Endothelial cell of umbilical vein (primary cell): ENCODE results near the gene FOXRED1. TPM values are rescaled to one million over a fixed set of nuclear protein-coding genes. Genes with fewer than 3 reads are reported as not detected.

ENCODE experiments used
- BruUV-seq: library from RNA; stranded (reverse); fragments of 400-500 nt; replicated peaks from 2 replicates; lab custom pipeline; 2021; lab: Mats Ljungman, UMichigan
- CTCF ChIA-PET: fragments of 300-600, 350-600 bp; sonication (Branson Sonifier 250); formaldehyde crosslinking; loops from one replicate; lab custom pipeline; 2021; ENCODE audit warnings: antibody characterized with exemption, inconsistent platforms; lab: Charles Lee
- POLR2A ChIA-PET: fragments of 300-600, 350-600 bp; sonication (Branson Sonifier 250); formaldehyde crosslinking; loops from one replicate; lab custom pipeline; 2021; ENCODE audit warnings: antibody characterized with exemption, inconsistent platforms; lab: Charles Lee
- DNase-seq: peaks from one replicate; pipeline ENCODE4 v3.0.0-alpha.2; 2011; ENCODE audit warnings: low read depth, low spot score
- FAIRE-seq: peaks from 2 replicates; lab custom pipeline; 2011; peaks lifted over from hg19 to GRCh38; lab: Jason Lieb, UNC
- H2AFZ ChIP-seq: 2 replicates; pipeline ENCODE4 v1.6.0; 2012; ENCODE audit warnings: low read depth, low read length, control low read depth, inconsistent platforms
- H3K27ac ChIP-seq: 2 replicates; pipeline ENCODE4 v1.5.1; 2011; ENCODE audit warnings: low read depth, mild to moderate bottlenecking, control low read depth, low read length, moderate library complexity; ENCODE audit not compliant: insufficient read depth
- H3K27me3 ChIP-seq, 2 experiments: 2 replicates each; pipeline versions ENCODE4 v1.6.0 to v1.6.1; 2011; ENCODE audit warnings: low read length in 2 of 2, mixed read lengths in 1 of 2; ENCODE audit not compliant: control insufficient read depth in 2 of 2, insufficient read depth in 2 of 2
- H3K36me3 ChIP-seq, 2 experiments: 2 replicates in 1 of 2; 3 replicates in 1 of 2; pipeline ENCODE4 v1.5.1; 2011; ENCODE audit warnings: low read length in 2 of 2, mild to moderate bottlenecking in 1 of 2, moderate library complexity in 1 of 2; ENCODE audit not compliant: control insufficient read depth in 2 of 2, insufficient read depth in 2 of 2; ENCODE audit errors: extremely low read depth in 1 of 2
- H3K4me1 ChIP-seq: 3 replicates; pipeline ENCODE4 v1.5.1; 2011; ENCODE audit warnings: mild to moderate bottlenecking, low read length; ENCODE audit not compliant: control insufficient read depth, insufficient read depth; ENCODE audit errors: extremely low read depth
- H3K4me2 ChIP-seq: 2 replicates; pipeline ENCODE4 v1.6.1; 2011; ENCODE audit warnings: low read length, control low read depth, mixed read lengths; ENCODE audit not compliant: insufficient read depth
- H3K4me3 ChIP-seq, 3 experiments: fragments of 200-600 bp in 1 of 3; sonication (generic), shearing (Covaris generic) in 1 of 3; replicated peaks in 1 of 3; 2 replicates each; pipeline ENCODE4 v1.5.1; 2011 to 2016; ENCODE audit warnings: control low read depth in 3 of 3, low read length in 3 of 3, mild to moderate bottlenecking in 2 of 3, inconsistent platforms in 1 of 3, low read depth in 1 of 3, moderate library complexity in 1 of 3; ENCODE audit not compliant: insufficient read depth in 1 of 3
- H3K79me2 ChIP-seq: 2 replicates; pipeline ENCODE4 v1.6.0; 2012; ENCODE audit warnings: low read length, inconsistent platforms; ENCODE audit not compliant: control insufficient read depth, insufficient read depth
- H3K9ac ChIP-seq: replicated peaks from 2 replicates; pipeline ENCODE3; 2011; ENCODE audit warnings: low read length, control low read depth; ENCODE audit not compliant: insufficient read depth; ENCODE audit errors: extremely low read depth
- H3K9me1 ChIP-seq: replicated peaks from 3 replicates; pipeline ENCODE4 v1.6.0; 2011; ENCODE audit warnings: mild to moderate bottlenecking, low read length; ENCODE audit not compliant: control insufficient read depth, insufficient read depth; ENCODE audit errors: extremely low read depth
- H3K9me3 ChIP-seq: replicated peaks from 2 replicates; pipeline ENCODE4 v1.5.1; 2012; ENCODE audit warnings: low read length, inconsistent platforms; ENCODE audit not compliant: control insufficient read depth, insufficient read depth
- H4K20me1 ChIP-seq: replicated peaks from 2 replicates; pipeline ENCODE3; 2011; ENCODE audit warnings: mild to moderate bottlenecking, low read length; ENCODE audit not compliant: control insufficient read depth, insufficient read depth; ENCODE audit errors: extremely low read depth
- CTCF ChIP-seq, 2 donors: IDR thresholded peaks; 1 replicate in 1 of 2; 2 replicates in 1 of 2; pipeline ENCODE4 v1.5.1; 2011; ENCODE audit warnings: low read length in 2 of 2, mild to moderate bottlenecking in 2 of 2, moderate library complexity in 2 of 2, control low read depth in 1 of 2, inconsistent platforms in 1 of 2, low read depth in 1 of 2; ENCODE audit not compliant: insufficient read depth in 1 of 2; ENCODE audit errors: extremely low read depth in 1 of 2
- EZH2 ChIP-seq: IDR thresholded peaks from 2 replicates; pipeline ENCODE4 v1.6.1; 2012; ENCODE audit warnings: borderline replicate concordance, low read depth, mild to moderate bottlenecking, moderate library complexity, low read length, inconsistent platforms; ENCODE audit not compliant: severe bottlenecking
- FOS ChIP-seq: IDR thresholded peaks from 2 replicates; pipeline ENCODE4 v1.6.1; 2011; ENCODE audit warnings: mild to moderate bottlenecking, low read length, moderate library complexity, borderline replicate concordance; ENCODE audit not compliant: insufficient read depth
- GATA2 ChIP-seq: IDR thresholded peaks from 2 replicates; pipeline ENCODE4 v1.7.0; 2011; ENCODE audit warnings: low read depth, mild to moderate bottlenecking, moderate library complexity, mixed read lengths, low read length; ENCODE audit not compliant: insufficient read length, insufficient read depth
- JUN ChIP-seq: IDR thresholded peaks from 2 replicates; pipeline ENCODE4 v1.6.1; 2011; ENCODE audit warnings: borderline replicate concordance, low read depth; ENCODE audit not compliant: insufficient read length, insufficient read depth
- MAX ChIP-seq: IDR thresholded peaks from 2 replicates; pipeline ENCODE4 v1.6.1; 2011; ENCODE audit not compliant: insufficient read depth, insufficient read length
- MYC ChIP-seq: IDR thresholded peaks from one replicate; pipeline ENCODE4 v1.6.1; 2011; ENCODE audit warnings: mild to moderate bottlenecking, low read depth, low read length
- POLR2A ChIP-seq: IDR thresholded peaks from 2 replicates; pipeline ENCODE4 v1.6.1; 2012; ENCODE audit warnings: low read depth, mild to moderate bottlenecking, control low read depth, low read length
- POLR2AphosphoS5 ChIP-seq: IDR thresholded peaks from 2 replicates; pipeline ENCODE4 v1.6.1; 2012; ENCODE audit warnings: low read depth, mild to moderate bottlenecking, control low read depth, low read length, moderate library complexity; ENCODE audit not compliant: insufficient read depth
- dilution Hi-C: fragments of 300-500 bp; cut with MboI; formaldehyde crosslinking; loops from one replicate; pipeline ENCODE4 v1.15.0; 2019; ENCODE audit warnings: low sequenced_read_pairs; ENCODE audit not compliant: extremely low pct_ligation_motif_present
- intact Hi-C: fragments of 100-400 bp; cut with micrococcal nuclease; formaldehyde crosslinking; loops from one replicate; pipeline ENCODE4 v1.10.0; 2022
- polyA plus RNA-seq, 4 experiments: library from polyadenylated mRNA; depleted of rRNA in 3 of 4; stranded (reverse) in 3 of 4; unstranded in 1 of 4; fragments of >200 nt; gene quantifications; 2 replicates each; pipeline versions ENCODE4 v1.2.1 to v1.2.3, GENCODE V29; 2011 to 2012; ENCODE audit warnings: missing spikeins in 1 of 4
- small RNA-seq: library from RNA; depleted of rRNA; stranded (forward); fragments of <200 nt; gene quantifications from one replicate; pipeline ENCODE3, GENCODE V24; 2012; ENCODE audit warnings: low replicate concordance, low read depth; ENCODE audit not compliant: insufficient read depth, insufficient read length
- total RNA-seq: library from RNA; stranded (reverse); gene quantifications from 2 replicates; pipeline ENCODE4 v1.2.3, GENCODE V29; 2021

Gene FOXRED1
- total and polyA plus RNA-seq, 2 donors (not counting 3 experiments of a cell fraction or from before 2014, with no cell fraction given) = 32.4 to 33.5 TPM

GRCh38 chr11:126327281-126328000 lies 58.5 kb downstream of the FOXRED1 start:
- H3K9me1 ChIP-seq = no peaks in the 10 kb centered on the region
- H3K27me3 ChIP-seq = no peaks in the 10 kb centered on the region
- no peaks in the 10 kb centered on the region for H4K20me1 ChIP-seq
- ChIA-PET POLR2A (no interaction called here), CTCF (no interaction called here)
- H3K4me3 ChIP-seq = no peak overlapping the region
- no peak overlapping the region for H2AFZ ChIP-seq
- dilution Hi-C loops (no loop called here), intact Hi-C loops (no loop called here)
- FAIRE-seq (no peak), DNase-seq (no peak)
- no peaks in the 10 kb centered on the region for H3K9me3 ChIP-seq
- H3K9ac ChIP-seq = no peak overlapping the region
- no peaks in the 10 kb centered on the region for H3K4me1 ChIP-seq
- BruUV-seq = no TSS peak
- no peaks in the 10 kb centered on the region for H3K79me2 ChIP-seq
- no peak overlapping the region for H3K4me2 ChIP-seq
- no peak for TF ChIP-seq POLR2AphosphoS5
- TF ChIP-seq GATA2 = no peak
- TF ChIP-seq MAX = no peak
- TF ChIP-seq FOS = no peak
- no peak for TF ChIP-seq JUN
- TF ChIP-seq CTCF (IDR thresholded peaks at IDR 0.05; ENCODE audit: extremely low read depth in 1 of 2, insufficient read depth in 1 of 2, low read depth in 1 of 2, low read length in 2 of 2) = no peak
- no peak for TF ChIP-seq MYC
- no peak for TF ChIP-seq POLR2A
- TF ChIP-seq EZH2 = no peak
- H3K27ac ChIP-seq = no peak overlapping the region
- H3K36me3 ChIP-seq = no peaks in the 10 kb centered on the region

Small RNA genes within 50 kb of the gene (small RNA-seq; reads per million reads assigned to genes)
- not detected for gene RN7SL351P

Other genes starting within 250 kb of the FOXRED1 start
- gene CDON, start 206.3 kb upstream of the FOXRED1 start, total RNA-seq = 3.5 and 3.8 TPM in 2 replicates
- 1.5 and 1.6 TPM in 2 replicates for gene CDON, start 206.3 kb upstream of the FOXRED1 start, polyA plus RNA-seq
- 36.5 and 40.8 TPM in 2 replicates for gene RPUSD4, start 57.5 kb upstream of the FOXRED1 start, total RNA-seq
- gene RPUSD4, start 57.5 kb upstream of the FOXRED1 start, polyA plus RNA-seq = 32.1 and 37.8 TPM in 2 replicates
- 35.3 and 35.8 TPM in 2 replicates for gene FAM118B, start 57.4 kb upstream of the FOXRED1 start, total RNA-seq
- gene FAM118B, start 57.4 kb upstream of the FOXRED1 start, polyA plus RNA-seq = 24.3 and 26.6 TPM in 2 replicates
- 104 and 106 TPM in 2 replicates for gene SRPRA, start 259 bp upstream of the FOXRED1 start, total RNA-seq
- 116 TPM in 2 replicates for gene SRPRA, start 259 bp upstream of the FOXRED1 start, polyA plus RNA-seq
- 8.7 and 11.0 TPM in 2 replicates for gene TIRAP, start 13.9 kb downstream of the FOXRED1 start, total RNA-seq
- gene TIRAP, start 13.9 kb downstream of the FOXRED1 start, polyA plus RNA-seq = 9.3 and 9.6 TPM in 2 replicates
- 19.6 and 21.8 TPM in 2 replicates for gene DCPS, start 34.9 kb downstream of the FOXRED1 start, total RNA-seq
- 34.2 and 36.0 TPM in 2 replicates for gene DCPS, start 34.9 kb downstream of the FOXRED1 start, polyA plus RNA-seq
- gene ST3GAL4, start 86.5 kb downstream of the FOXRED1 start, total RNA-seq = 17.7 and 21.1 TPM in 2 replicates
- gene ST3GAL4, start 86.5 kb downstream of the FOXRED1 start, polyA plus RNA-seq = 19.4 and 20.8 TPM in 2 replicates